MCF 10A (cell line): Measurements from ENCODE around the gene C2CD2. TPM values are rescaled to one million over a fixed set of nuclear protein-coding genes. Genes with fewer than 3 reads are reported as not detected.

Source experiments
- BruUV-seq: library from RNA; stranded (reverse); fragments of 400-500 nt; replicated peaks from 2 replicates; lab custom pipeline; 2021; lab: Mats Ljungman, UMichigan
- CTCF ChIA-PET: fragments of 300-600 bp; sonication (Branson Sonifier 250); formaldehyde crosslinking; extraction: SDS; loops from one replicate; lab custom pipeline; 2021; ENCODE audit warnings: antibody characterized with exemption, inconsistent platforms; lab: Yijun Ruan, JAX
- POLR2A ChIA-PET: fragments of 300-600, 350-650 bp; sonication (Branson Sonifier 250); formaldehyde crosslinking; extraction: SDS; loops from one replicate; lab custom pipeline; 2020; ENCODE audit warnings: antibody characterized with exemption, inconsistent platforms; lab: Yijun Ruan, JAX
- DNase-seq: peaks from one replicate; pipeline ENCODE4 v3.0.0-alpha.2; 2018; ENCODE audit not compliant: unreplicated experiment
- H3K27ac Mint-ChIP-seq: one replicate; pipeline ENCODE4 v1.8.0; 2022; ENCODE audit warnings: mild to moderate bottlenecking, low read depth, mixed read lengths; ENCODE audit not compliant: unreplicated experiment
- H3K27me3 Mint-ChIP-seq: one replicate; pipeline ENCODE4 v1.8.0; 2022; ENCODE audit warnings: mixed read lengths; ENCODE audit not compliant: insufficient read depth, unreplicated experiment
- H3K36me3 Mint-ChIP-seq: one replicate; pipeline ENCODE4 v1.8.0; 2022; ENCODE audit warnings: mild to moderate bottlenecking, moderate library complexity, mixed read lengths; ENCODE audit not compliant: insufficient read depth, unreplicated experiment
- H3K4me1 Mint-ChIP-seq: one replicate; pipeline ENCODE4 v1.8.0; 2022; ENCODE audit warnings: mixed read lengths; ENCODE audit not compliant: insufficient read depth, unreplicated experiment
- H3K4me3 Mint-ChIP-seq: one replicate; pipeline ENCODE4 v1.8.0; 2022; ENCODE audit warnings: mild to moderate bottlenecking, moderate library complexity, mixed read lengths; ENCODE audit not compliant: unreplicated experiment
- H3K9me3 Mint-ChIP-seq: one replicate; pipeline ENCODE4 v1.8.0; 2022; ENCODE audit warnings: mixed read lengths; ENCODE audit not compliant: unreplicated experiment
- CTCF ChIP-seq: fragments of 200-600 bp; IDR thresholded peaks from one replicate; pipeline ENCODE4 v1.8.0; 2022; ENCODE audit warnings: antibody characterized with exemption, mild to moderate bottlenecking; ENCODE audit not compliant: unreplicated experiment
- intact Hi-C: fragments of 100-400 bp; cut with micrococcal nuclease; formaldehyde crosslinking; loops from 2 replicates; pipeline ENCODE4 v1.14.1; 2022
- total RNA-seq: library from RNA; stranded (reverse); gene quantifications from 2 replicates; pipeline ENCODE4 v1.2.3, GENCODE V29; 2022

C2CD2 gene
- total RNA-seq, 1 experiment from 2014 or later, result 25.1 TPM

- POLR2A ChIA-PET, result interaction anchor here (0.6 to 1.2 kb wide), 2 partner anchors 19 to 31 kb away, joined by 3 to 5 read pairs; no protein-coding TSS in a partner anchor
- CTCF ChIA-PET, result interaction anchor here (0.6 kb wide), 1 partner anchor 37 kb away, joined by 3 read pairs; no protein-coding TSS in a partner anchor
These were observed 107.3 kb downstream of the C2CD2 start for GRCh38 chr21:41846536-41846935.

GRCh38 chr21:41846033-41846317 lies 107.8 kb downstream of the C2CD2 start:
- Mint-ChIP-seq H3K4me3 (no peak overlapping the region), H3K27me3 (no peaks in the 10 kb centered on the region), H3K27ac (no peak overlapping the region), H3K9me3 (peaks cover 7% of the 10 kb centered on the region), H3K36me3 (peaks cover 7% of the 10 kb centered on the region), H3K4me1 (no peaks in the 10 kb centered on the region)
- POLR2A ChIA-PET, result no interaction called here
- CTCF ChIA-PET, result interaction anchor here (0.6 kb wide), 1 partner anchor 37 kb away, joined by 3 read pairs; no protein-coding TSS in a partner anchor
- no peak for TF ChIP-seq CTCF
- intact Hi-C loops, result no loop called here
- no peak for DNase-seq
- no TSS peak for BruUV-seq

More at GRCh38 chr21:41846536-41846935, 107.3 kb downstream of the C2CD2 start:
- TF ChIP-seq CTCF, result no peak
- BruUV-seq, result no TSS peak
- Mint-ChIP-seq H3K27me3 (no peaks in the 10 kb centered on the region), H3K27ac (no peak overlapping the region), H3K4me3 (no peak overlapping the region), H3K9me3 (peaks cover 1% of the 10 kb centered on the region), H3K36me3 (peaks cover 7% of the 10 kb centered on the region), H3K4me1 (no peaks in the 10 kb centered on the region)
- intact Hi-C loops, result no loop called here
- DNase-seq, result no peak

GRCh38 chr21:41845310-41846032 lies 108.3 kb downstream of the C2CD2 start:
- Mint-ChIP-seq H3K36me3 (peaks cover 7% of the 10 kb centered on the region), H3K27me3 (no peaks in the 10 kb centered on the region), H3K4me3 (no peak overlapping the region), H3K27ac (no peak overlapping the region), H3K9me3 (peaks cover 12% of the 10 kb centered on the region), H3K4me1 (no peaks in the 10 kb centered on the region)
- CTCF ChIA-PET, result no interaction called here
- BruUV-seq, result no TSS peak
- POLR2A ChIA-PET, result no interaction called here
- TF ChIP-seq CTCF, result no peak
- DNase-seq, result no peak
- intact Hi-C loops, result no loop called here

GRCh38 chr21:41843584-41843983 lies 110.2 kb downstream of the C2CD2 start:
- intact Hi-C loops, result no loop called here
- Mint-ChIP-seq H3K36me3 (peaks cover 7% of the 10 kb centered on the region), H3K9me3 (peaks cover 16% of the 10 kb centered on the region), H3K4me3 (no peak overlapping the region), H3K27ac (no peak overlapping the region), H3K27me3 (no peaks in the 10 kb centered on the region), H3K4me1 (no peaks in the 10 kb centered on the region)
- TF ChIP-seq CTCF, result no peak
- no TSS peak for BruUV-seq
- ChIA-PET CTCF (no interaction called here), POLR2A (no interaction called here)
- DNase-seq, result no peak
